ENCODE measurements around the gene ZNF730.
"Not testable (repeated sequence)": the region's sequence is repeated elsewhere in the genome, so short reads cannot be mapped to it uniquely, and the experiment has no call there.

ZNF730 gene

DNA sequence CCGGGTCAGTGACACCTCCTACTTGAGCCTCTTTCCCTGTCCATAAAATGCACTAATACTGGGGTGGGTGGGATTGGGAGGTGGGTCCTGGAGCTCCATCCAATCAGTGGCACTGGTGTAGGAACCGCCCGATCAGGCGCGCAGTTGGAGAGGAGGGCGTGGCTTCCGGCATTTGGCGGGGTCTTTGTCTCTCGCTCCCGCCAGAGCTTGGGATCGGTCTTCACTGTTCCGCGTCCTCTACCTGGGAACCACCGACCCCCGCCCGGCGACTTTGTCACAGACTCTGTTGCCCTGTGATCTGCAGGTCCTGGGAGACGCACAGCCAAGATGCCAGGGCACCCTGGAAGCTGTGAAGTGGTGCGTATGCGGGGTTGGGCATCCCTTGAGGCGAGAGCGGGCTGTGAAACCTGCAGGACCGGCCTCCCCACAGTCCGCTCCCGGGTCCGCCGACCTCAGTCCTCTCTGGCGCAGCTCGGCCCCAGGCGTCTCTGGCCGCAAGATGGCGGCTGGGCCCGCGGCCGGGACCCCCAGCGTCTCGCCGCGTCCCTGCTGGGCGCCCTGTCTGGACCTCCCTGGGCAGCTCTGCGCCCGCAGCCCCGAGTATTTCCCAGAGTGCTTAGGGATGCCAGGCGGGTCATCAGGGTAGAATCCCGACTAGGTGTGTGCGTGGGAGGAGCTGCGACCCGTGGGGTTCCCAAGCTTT, 41.6 kb upstream of the ZNF730 start:
- H3K36me3 ChIP-seq (ENCODE audit: low read length), result peaks cover 3% of the 10 kb centered on the region; the same call in 1 of the 2 replicates
- H3F3A ChIP-seq (ENCODE audit: insufficient read depth), result no peaks in the 10 kb centered on the region
- H3K27me3 ChIP-seq (ENCODE audit: low read length), result no peaks in the 10 kb centered on the region
- no peaks in the 10 kb centered on the region for H4K20me1 ChIP-seq (ENCODE audit: low read depth, low read length)
- peak overlapping the region; percentile 76 for H3K27ac ChIP-seq (ENCODE audit: low read depth, low read length)
- H3K79me2 ChIP-seq (ENCODE audit: insufficient read depth, low read length), result peaks cover 50% of the 10 kb centered on the region
- H3K4me3 ChIP-seq (ENCODE audit: insufficient read depth, low read length, poor library complexity, severe bottlenecking), result peak overlapping the region; percentile 100
- peak overlapping the region; percentile 99 for H3K4me2 ChIP-seq (ENCODE audit: low read depth, low read length, poor library complexity, severe bottlenecking)
- H2AFZ ChIP-seq (ENCODE audit: low read depth, low read length, severe bottlenecking), result peak overlapping the region; percentile 91
- H3K9ac ChIP-seq (ENCODE audit: low read length), result peak overlapping the region; percentile 99
- TF ChIP-seq, protein P1, sequence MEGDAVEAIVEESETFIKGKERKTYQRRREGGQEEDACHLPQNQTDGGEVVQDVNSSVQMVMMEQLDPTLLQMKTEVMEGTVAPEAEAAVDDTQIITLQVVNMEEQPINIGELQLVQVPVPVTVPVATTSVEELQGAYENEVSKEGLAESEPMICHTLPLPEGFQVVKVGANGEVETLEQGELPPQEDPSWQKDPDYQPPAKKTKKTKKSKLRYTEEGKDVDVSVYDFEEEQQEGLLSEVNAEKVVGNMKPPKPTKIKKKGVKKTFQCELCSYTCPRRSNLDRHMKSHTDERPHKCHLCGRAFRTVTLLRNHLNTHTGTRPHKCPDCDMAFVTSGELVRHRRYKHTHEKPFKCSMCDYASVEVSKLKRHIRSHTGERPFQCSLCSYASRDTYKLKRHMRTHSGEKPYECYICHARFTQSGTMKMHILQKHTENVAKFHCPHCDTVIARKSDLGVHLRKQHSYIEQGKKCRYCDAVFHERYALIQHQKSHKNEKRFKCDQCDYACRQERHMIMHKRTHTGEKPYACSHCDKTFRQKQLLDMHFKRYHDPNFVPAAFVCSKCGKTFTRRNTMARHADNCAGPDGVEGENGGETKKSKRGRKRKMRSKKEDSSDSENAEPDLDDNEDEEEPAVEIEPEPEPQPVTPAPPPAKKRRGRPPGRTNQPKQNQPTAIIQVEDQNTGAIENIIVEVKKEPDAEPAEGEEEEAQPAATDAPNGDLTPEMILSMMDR (IDR thresholded peaks at IDR 0.05; ENCODE audit: insufficient read depth, low read length, poor library complexity, severe bottlenecking), result no peak
- no peak for TF ChIP-seq EZH2phosphoT487 (conservative IDR thresholded peaks at IDR 0.05; ENCODE audit: low read length)
- H3K9me3 ChIP-seq (ENCODE audit: insufficient read depth, low read length), result no peaks in the 10 kb centered on the region
- H3K9me2 ChIP-seq (replicated peaks; ENCODE audit: insufficient read depth, low read length), result no peaks in the 10 kb centered on the region

DNA sequence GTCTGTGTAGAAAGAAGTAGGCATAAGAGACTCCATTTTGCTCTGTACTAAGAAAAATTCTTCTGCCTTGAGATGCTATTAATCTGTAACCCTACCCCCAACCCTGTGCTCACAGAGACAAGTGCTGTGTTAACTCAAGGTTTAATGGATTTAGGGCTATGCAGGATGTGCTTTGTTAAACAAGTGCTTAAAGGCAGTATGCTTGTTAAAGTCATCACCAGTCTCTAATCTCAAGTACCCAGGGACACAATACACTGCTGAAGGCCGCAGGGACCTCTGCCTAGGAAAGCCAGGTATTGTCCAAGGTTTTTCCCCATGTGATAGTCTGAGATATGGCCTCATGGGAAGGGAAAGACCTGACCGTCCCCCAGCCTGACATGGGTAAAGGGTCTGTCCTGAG, 39.0 kb upstream of the ZNF730 start:
- peaks cover 13% of the 10 kb centered on the region for H3K36me3 ChIP-seq (ENCODE audit: low read length)
- not testable (repeated sequence) for H3K27me3 ChIP-seq (ENCODE audit: low read length); H4K20me1 ChIP-seq (ENCODE audit: low read depth, low read length); H3K9ac ChIP-seq (ENCODE audit: low read length); H3K4me3 ChIP-seq (ENCODE audit: insufficient read depth, low read length, poor library complexity, severe bottlenecking); H3K9me2 ChIP-seq (replicated peaks; ENCODE audit: insufficient read depth, low read length); H3F3A ChIP-seq (ENCODE audit: insufficient read depth); H3K9me3 ChIP-seq (ENCODE audit: insufficient read depth, low read length); H3K27ac ChIP-seq (ENCODE audit: low read depth, low read length); H3K4me2 ChIP-seq (ENCODE audit: low read depth, low read length, poor library complexity, severe bottlenecking); H2AFZ ChIP-seq (ENCODE audit: low read depth, low read length, severe bottlenecking)
- H3K79me2 ChIP-seq (ENCODE audit: insufficient read depth, low read length), result peaks cover 76% of the 10 kb centered on the region

DNA sequence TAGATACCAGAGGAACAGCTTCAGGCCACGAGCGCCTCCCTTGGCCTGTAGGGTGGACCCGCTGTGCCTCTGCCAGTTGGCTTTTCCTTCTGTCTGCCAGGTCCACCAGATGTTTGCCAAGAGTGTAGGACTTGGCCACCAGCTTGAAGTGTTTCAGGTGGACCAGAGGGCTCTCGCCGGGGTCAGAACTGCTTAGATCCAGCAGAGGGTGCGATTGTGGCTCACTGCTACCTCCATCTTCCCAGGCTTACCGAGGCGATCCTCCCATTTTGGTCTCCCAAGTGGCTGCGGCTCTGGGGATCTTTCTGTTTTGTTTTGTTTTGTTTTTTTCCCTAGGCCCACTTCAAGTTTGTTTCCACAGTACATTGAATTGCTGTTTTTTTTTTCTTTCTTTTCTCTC, 23.0 kb upstream of the ZNF730 start:
- Histone ChIP-seq H3F3A (ENCODE audit: insufficient read depth) (no peaks in the 10 kb centered on the region), H3K36me3 (ENCODE audit: low read length) (peaks cover 36% of the 10 kb centered on the region; the same call in 1 of the 2 replicates), H3K79me2 (ENCODE audit: insufficient read depth, low read length) (peaks cover 64% of the 10 kb centered on the region), H3K27me3 (ENCODE audit: low read length) (no peaks in the 10 kb centered on the region), H3K9me2 (replicated peaks; ENCODE audit: insufficient read depth, low read length) (no peaks in the 10 kb centered on the region), H3K9ac (ENCODE audit: low read length) (no peak overlapping the region), H4K20me1 (ENCODE audit: low read depth, low read length) (no peaks in the 10 kb centered on the region; the same call in 1 of the 2 replicates), H3K4me3 (ENCODE audit: insufficient read depth, low read length, poor library complexity, severe bottlenecking) (no peak overlapping the region), H3K4me2 (ENCODE audit: low read depth, low read length, poor library complexity, severe bottlenecking) (no peak overlapping the region), H3K9me3 (ENCODE audit: insufficient read depth, low read length) (peaks cover 14% of the 10 kb centered on the region; the same call in 1 of the 2 replicates), H3K27ac (ENCODE audit: low read depth, low read length) (no peak overlapping the region), H2AFZ (ENCODE audit: low read depth, low read length, severe bottlenecking) (no peak overlapping the region)
- TF ChIP-seq EZH2phosphoT487 (conservative IDR thresholded peaks at IDR 0.05; ENCODE audit: low read length), result no peak
- TF ChIP-seq, protein P1 (IDR thresholded peaks at IDR 0.05; ENCODE audit: insufficient read depth, low read length, poor library complexity, severe bottlenecking), result no peak

DNA sequence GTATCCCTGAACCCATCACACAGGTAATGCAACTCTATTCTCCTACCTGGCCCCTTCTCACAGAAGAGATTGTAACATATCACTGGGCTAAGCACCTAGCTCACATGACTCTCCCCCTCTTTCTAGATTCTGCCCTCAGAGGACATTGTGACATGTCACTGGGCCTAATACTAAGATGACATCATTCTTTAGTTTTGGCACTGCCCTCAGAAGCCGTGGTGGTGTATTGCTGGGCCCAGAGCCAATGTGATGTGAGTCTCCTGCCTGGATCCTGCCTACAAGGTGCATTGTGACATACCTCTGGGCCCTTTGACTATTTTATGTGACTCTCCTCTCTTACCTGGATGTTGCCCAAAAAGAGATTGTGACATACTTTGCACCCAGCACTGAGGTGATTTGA, 21.4 kb upstream of the ZNF730 start:
- TF ChIP-seq EZH2phosphoT487 (conservative IDR thresholded peaks at IDR 0.05; ENCODE audit: low read length), result no peak
- TF ChIP-seq, protein P1 (IDR thresholded peaks at IDR 0.05; ENCODE audit: insufficient read depth, low read length, poor library complexity, severe bottlenecking), result no peak
- H3K79me2 ChIP-seq (ENCODE audit: insufficient read depth, low read length), result peaks cover 49% of the 10 kb centered on the region
- peaks cover 7% of the 10 kb centered on the region; the same call in 1 of the 2 replicates for H3K9me3 ChIP-seq (ENCODE audit: insufficient read depth, low read length)
- no peak overlapping the region for H3K27ac ChIP-seq (ENCODE audit: low read depth, low read length)
- no peaks in the 10 kb centered on the region for H3K9me2 ChIP-seq (replicated peaks; ENCODE audit: insufficient read depth, low read length)
- H3K4me2 ChIP-seq (ENCODE audit: low read depth, low read length, poor library complexity, severe bottlenecking), result no peak overlapping the region
- H3K27me3 ChIP-seq (ENCODE audit: low read length), result no peaks in the 10 kb centered on the region
- H4K20me1 ChIP-seq (ENCODE audit: low read depth, low read length), result no peaks in the 10 kb centered on the region; the same call in 1 of the 2 replicates
- no peaks in the 10 kb centered on the region for H3F3A ChIP-seq (ENCODE audit: insufficient read depth)
- peaks cover 20% of the 10 kb centered on the region; the same call in 1 of the 2 replicates for H3K36me3 ChIP-seq (ENCODE audit: low read length)
- no peak overlapping the region for H3K4me3 ChIP-seq (ENCODE audit: insufficient read depth, low read length, poor library complexity, severe bottlenecking)
- no peak overlapping the region for H2AFZ ChIP-seq (ENCODE audit: low read depth, low read length, severe bottlenecking)
- no peak overlapping the region for H3K9ac ChIP-seq (ENCODE audit: low read length)

All from SU-DHL-6 (cell line).